Parathyroid adenoma (tissue), 2 donors: ENCODE measurements around the gene RNF11.
"Not testable (repeated sequence)": the region's sequence is repeated elsewhere in the genome, so short reads cannot be mapped to it uniquely, and the experiment has no call there.

Source experiments
- H2AFZ ChIP-seq: fragments of 300-600 bp; sonication (generic); one replicate; pipeline ENCODE4 v1.7.0; 2017; ENCODE audit warnings: antibody characterized with exemption, mild to moderate bottlenecking
- H3K27ac ChIP-seq: fragments of 300-600 bp; sonication (generic); one replicate; pipeline ENCODE4 v1.7.0; 2017
- H3K27me3 ChIP-seq: fragments of 300-600 bp; sonication (generic); one replicate; pipeline ENCODE4 v1.7.0; 2017; ENCODE audit warnings: low read length; ENCODE audit not compliant: control insufficient read depth, insufficient read depth
- H3K36me3 ChIP-seq: fragments of 300-600 bp; sonication (generic); one replicate; pipeline ENCODE4 v1.7.0; 2017; ENCODE audit warnings: low read length; ENCODE audit not compliant: control insufficient read depth, insufficient read depth
- H3K4me1 ChIP-seq: fragments of 300-600 bp; sonication (generic); one replicate; pipeline ENCODE4 v1.7.0; 2017; ENCODE audit warnings: control low read depth
- H3K4me2 ChIP-seq: fragments of 300-600 bp; sonication (generic); one replicate; pipeline ENCODE4 v1.7.0; 2017; ENCODE audit warnings: low read length
- H3K4me3 ChIP-seq: fragments of 300-600 bp; sonication (generic); one replicate; pipeline ENCODE4 v1.7.0; 2017; ENCODE audit warnings: low read depth, low read length
- H3K79me2 ChIP-seq: fragments of 300-600 bp; sonication (generic); one replicate; pipeline ENCODE4 v1.7.0; 2017; ENCODE audit warnings: control low read depth
- H3K9ac ChIP-seq: fragments of 300-600 bp; sonication (generic); one replicate; pipeline ENCODE4 v1.7.0; 2017; ENCODE audit warnings: mild to moderate bottlenecking
- H3K9me3 ChIP-seq: fragments of 300-600 bp; sonication (generic); one replicate; pipeline ENCODE4 v1.7.0; 2017; ENCODE audit warnings: low read length; ENCODE audit not compliant: control insufficient read depth
- CTCF ChIP-seq: fragments of 300-600 bp; sonication (generic); IDR thresholded peaks from one replicate; pipeline ENCODE4 v1.7.0; 2017; ENCODE audit warnings: antibody characterized with exemption, mild to moderate bottlenecking
- donor health status: primary hyperparathyroidism.

Gene RNF11

GRCh38 chr1:51249445-51249844 lies 13.4 kb downstream of the RNF11 start:
- no peak overlapping the region for H3K27ac ChIP-seq
- TF ChIP-seq CTCF = no peak
- H3K9ac ChIP-seq = no peak overlapping the region
- peaks cover 22% of the 10 kb centered on the region for H3K79me2 ChIP-seq
- no peak overlapping the region for H3K4me2 ChIP-seq
- no peaks in the 10 kb centered on the region for H3K9me3 ChIP-seq
- no peak overlapping the region for H3K4me3 ChIP-seq
- H3K36me3 ChIP-seq = no peaks in the 10 kb centered on the region
- no peaks in the 10 kb centered on the region for H3K27me3 ChIP-seq
- no peak overlapping the region for H2AFZ ChIP-seq
- no peaks in the 10 kb centered on the region for H3K4me1 ChIP-seq

- not testable (repeated sequence) for H3K36me3 ChIP-seq, H2AFZ ChIP-seq, H3K27ac ChIP-seq, H3K27me3 ChIP-seq, H3K4me1 ChIP-seq, H3K9ac ChIP-seq, H3K9me3 ChIP-seq, H3K4me2 ChIP-seq, H3K4me3 ChIP-seq
- peaks cover 18% of the 10 kb centered on the region for H3K79me2 ChIP-seq
Measured at GRCh38 chr1:51250729-51251128, 14.7 kb downstream of the RNF11 start.

DNA sequence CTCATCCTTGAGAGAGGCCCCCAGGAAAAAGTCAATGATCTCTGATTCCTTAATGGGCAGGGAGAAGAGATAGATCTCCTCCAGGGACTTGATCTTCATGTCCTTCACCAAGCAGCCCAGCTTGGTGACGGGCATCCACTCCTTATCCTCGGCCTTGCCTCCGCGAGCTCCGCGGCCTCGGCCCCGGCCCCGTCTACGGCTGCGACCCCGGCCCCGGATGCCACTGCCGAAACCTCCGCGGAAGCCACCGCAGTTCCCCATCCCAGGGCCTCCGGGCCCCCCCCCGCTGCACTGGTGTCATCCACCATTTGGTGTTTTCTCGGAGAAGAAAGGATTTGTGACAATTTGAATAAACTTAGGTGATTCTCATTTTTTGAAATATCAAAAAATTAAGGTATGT lies 15.1 kb downstream of the RNF11 start:
- H3K4me3 ChIP-seq, H3K27ac ChIP-seq, H3K9me3 ChIP-seq, H3K4me2 ChIP-seq, H3K4me1 ChIP-seq, H3K27me3 ChIP-seq, H3K9ac ChIP-seq, H2AFZ ChIP-seq, H3K36me3 ChIP-seq: not testable (repeated sequence)
- peaks cover 17% of the 10 kb centered on the region for H3K79me2 ChIP-seq

DNA sequence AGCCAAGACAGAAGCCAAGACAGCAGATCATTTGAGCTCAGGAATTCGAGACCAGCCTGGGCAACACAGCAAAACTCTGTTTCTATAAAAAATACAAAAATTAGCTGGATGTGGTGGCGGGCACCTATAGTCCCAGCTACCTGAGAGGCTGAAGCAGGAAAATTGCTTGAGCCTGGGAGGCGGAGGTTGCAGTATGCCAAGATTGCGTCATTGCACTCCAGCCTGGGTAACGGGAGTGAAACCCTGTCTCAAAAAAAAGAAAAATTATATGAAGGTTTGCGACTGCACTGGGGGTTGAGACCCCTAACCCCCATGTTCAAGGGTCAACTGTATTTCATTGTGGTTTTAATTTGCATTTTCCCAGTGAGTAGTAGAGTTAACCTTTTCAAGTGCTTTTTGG lies 16.3 kb downstream of the RNF11 start:
- Histone ChIP-seq H3K4me3 (no peak overlapping the region), H3K27ac (no peak overlapping the region), H3K4me1 (no peaks in the 10 kb centered on the region), H3K9me3 (no peaks in the 10 kb centered on the region), H2AFZ (no peak overlapping the region), H3K79me2 (peaks cover 16% of the 10 kb centered on the region), H3K9ac (no peak overlapping the region), H3K4me2 (no peak overlapping the region), H3K36me3 (no peaks in the 10 kb centered on the region), H3K27me3 (no peaks in the 10 kb centered on the region)
- TF ChIP-seq CTCF = no peak

DNA sequence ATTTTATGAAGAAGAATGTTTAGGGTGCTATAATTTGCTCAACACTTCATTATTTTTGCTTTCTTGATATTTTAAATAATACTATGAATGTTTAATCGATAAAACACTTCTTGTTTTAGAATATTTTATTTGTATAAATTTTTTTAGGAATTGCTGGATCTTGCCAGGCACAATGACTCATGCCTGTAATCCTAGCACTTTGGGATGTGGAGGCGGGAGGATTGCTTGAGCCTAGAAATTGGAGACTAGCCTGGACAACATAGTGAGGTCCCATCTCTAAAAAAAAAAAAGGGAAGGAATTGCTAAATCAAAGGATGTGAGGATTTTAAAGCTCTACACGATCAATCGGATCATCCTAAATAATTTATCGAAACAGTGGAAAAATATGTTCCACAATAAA lies 17.6 kb downstream of the RNF11 start:
- H3K9me3 ChIP-seq = no peaks in the 10 kb centered on the region
- peaks cover 17% of the 10 kb centered on the region for H3K79me2 ChIP-seq
- no peaks in the 10 kb centered on the region for H3K36me3 ChIP-seq
- H3K4me2 ChIP-seq = no peak overlapping the region
- H3K27ac ChIP-seq = no peak overlapping the region
- no peaks in the 10 kb centered on the region for H3K4me1 ChIP-seq
- no peaks in the 10 kb centered on the region for H3K27me3 ChIP-seq
- no peak overlapping the region for H3K4me3 ChIP-seq
- no peak for TF ChIP-seq CTCF
- H2AFZ ChIP-seq = no peak overlapping the region
- H3K9ac ChIP-seq = no peak overlapping the region

GRCh38 chr1:51255331-51255730 lies 19.3 kb downstream of the RNF11 start:
- H3K4me3 ChIP-seq = no peak overlapping the region
- H3K79me2 ChIP-seq = peaks cover 18% of the 10 kb centered on the region
- no peaks in the 10 kb centered on the region for H3K4me1 ChIP-seq

More at GRCh38 chr1:51255331-51255730, 19.3 kb downstream of the RNF11 start:
- Histone ChIP-seq H3K36me3 (no peaks in the 10 kb centered on the region), H2AFZ (no peak overlapping the region), H3K9me3 (no peaks in the 10 kb centered on the region), H3K4me2 (no peak overlapping the region), H3K9ac (no peak overlapping the region), H3K27ac (no peak overlapping the region), H3K27me3 (no peaks in the 10 kb centered on the region)
- no peak for TF ChIP-seq CTCF
